ENCODE measurements around the gene ETFRF1. TPM values are rescaled to one million over a fixed set of nuclear protein-coding genes. Genes with fewer than 3 reads are reported as not detected.

The ETFRF1 gene
- total RNA-seq, 1 donor, result 27.2 TPM

DNA sequence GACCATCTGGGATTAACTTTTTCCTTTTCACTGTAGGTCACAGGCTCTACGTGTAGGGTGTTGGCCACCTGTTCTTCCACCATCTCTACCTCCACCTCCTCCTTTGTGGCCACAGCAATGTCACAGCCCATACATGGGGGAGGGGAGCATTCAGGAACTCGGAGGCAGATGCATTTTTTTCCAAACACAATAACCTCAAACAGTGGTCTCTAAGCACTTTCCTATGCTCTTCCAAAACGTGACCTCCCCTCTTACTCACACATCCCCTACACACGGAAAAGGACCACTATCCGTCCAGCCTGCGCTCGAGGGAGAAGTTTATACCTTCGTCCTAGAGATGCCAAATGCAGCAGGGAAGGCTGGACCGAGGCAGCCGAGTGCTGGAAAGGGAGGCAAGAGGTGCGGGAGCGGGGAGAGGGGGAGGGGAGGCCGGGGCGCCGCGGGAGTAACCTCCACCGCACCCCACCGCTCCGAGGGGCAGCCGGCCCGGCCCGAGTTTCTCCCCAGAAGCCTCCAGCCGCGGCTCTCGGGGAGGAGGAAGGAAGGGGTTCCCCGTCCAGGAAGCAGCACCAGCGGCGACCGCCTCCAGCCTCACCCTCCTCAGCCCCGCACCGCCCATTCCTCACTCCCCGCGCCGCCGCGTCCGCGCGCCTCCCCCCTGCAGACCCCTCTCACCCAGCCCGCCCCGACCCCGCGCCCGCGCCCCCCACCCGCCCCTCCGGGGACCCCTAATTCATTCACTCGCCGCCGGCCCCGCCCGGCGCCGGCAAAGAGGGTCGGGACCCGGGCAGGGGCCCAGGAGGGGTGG, 55.1 kb downstream of the ETFRF1 start:
- TF ChIP-seq, protein P1, sequence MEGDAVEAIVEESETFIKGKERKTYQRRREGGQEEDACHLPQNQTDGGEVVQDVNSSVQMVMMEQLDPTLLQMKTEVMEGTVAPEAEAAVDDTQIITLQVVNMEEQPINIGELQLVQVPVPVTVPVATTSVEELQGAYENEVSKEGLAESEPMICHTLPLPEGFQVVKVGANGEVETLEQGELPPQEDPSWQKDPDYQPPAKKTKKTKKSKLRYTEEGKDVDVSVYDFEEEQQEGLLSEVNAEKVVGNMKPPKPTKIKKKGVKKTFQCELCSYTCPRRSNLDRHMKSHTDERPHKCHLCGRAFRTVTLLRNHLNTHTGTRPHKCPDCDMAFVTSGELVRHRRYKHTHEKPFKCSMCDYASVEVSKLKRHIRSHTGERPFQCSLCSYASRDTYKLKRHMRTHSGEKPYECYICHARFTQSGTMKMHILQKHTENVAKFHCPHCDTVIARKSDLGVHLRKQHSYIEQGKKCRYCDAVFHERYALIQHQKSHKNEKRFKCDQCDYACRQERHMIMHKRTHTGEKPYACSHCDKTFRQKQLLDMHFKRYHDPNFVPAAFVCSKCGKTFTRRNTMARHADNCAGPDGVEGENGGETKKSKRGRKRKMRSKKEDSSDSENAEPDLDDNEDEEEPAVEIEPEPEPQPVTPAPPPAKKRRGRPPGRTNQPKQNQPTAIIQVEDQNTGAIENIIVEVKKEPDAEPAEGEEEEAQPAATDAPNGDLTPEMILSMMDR (IDR thresholded peaks at IDR 0.05; ENCODE audit: insufficient read depth, low read depth, low read length), result no peak
- DNase-seq (ENCODE audit: low read depth), result no peak
- peak overlapping the region; percentile 91 for H3K4me3 ChIP-seq (ENCODE audit: low read depth, low read length)

DNA sequence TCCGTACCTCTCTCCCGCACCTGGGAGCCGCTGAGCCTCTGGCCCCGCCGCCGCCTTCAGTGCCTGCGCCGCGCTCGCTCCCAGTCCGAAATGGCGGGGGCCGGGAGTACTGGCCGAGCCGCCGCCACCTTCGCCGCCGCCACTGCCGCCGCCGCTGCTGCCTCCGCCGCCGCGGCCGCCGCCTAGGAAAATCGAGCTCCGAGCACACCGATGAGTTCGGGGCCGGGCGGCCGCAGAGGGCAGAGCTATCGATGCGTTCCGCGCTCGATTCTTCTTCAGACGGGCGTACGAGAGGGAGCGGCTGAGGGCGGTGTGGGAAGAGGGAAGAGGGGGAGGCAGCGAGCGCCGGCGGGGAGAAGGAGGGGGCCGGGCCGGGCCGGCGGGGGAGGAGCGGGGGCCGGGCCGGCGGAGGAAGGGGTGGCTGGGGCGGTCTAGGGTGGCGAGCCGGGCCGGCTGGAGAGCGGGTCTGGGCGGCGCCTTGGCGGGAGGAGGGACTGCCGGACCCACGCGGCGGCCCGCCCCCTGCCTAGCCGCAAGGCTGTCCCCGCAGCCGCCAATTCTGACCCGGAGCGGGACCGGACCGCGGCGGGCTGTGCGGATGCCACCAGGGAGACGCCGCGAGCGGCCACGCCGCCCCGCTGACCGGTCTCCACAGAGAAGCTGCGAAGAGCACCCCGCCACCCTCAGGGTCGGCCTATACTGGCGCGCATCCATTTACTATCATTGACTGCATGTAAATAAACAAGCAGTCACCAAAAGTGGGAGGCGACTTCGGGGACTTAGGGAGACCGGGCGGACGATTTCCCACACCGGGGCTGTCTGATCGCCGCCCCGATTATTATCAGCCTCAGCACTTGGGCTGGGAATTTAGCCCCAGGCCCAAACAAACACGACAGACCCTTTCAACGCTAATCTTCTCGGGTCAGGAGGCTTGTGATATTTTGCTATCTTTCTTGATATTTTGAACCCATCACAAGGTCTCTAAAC, 56.0 kb downstream of the ETFRF1 start, which contains the start of gene KRAS:
TSS of gene KRAS (minus strand) at position 186 of the 987 bp plus-strand sequence.
- H3K4me3 ChIP-seq (ENCODE audit: low read depth, low read length), result peak within 1 kb of the TSS; percentile 91
- DNase-seq (ENCODE audit: low read depth), result peak; percentile 99
- TF ChIP-seq, protein P1 (IDR thresholded peaks at IDR 0.05; ENCODE audit: insufficient read depth, low read depth, low read length), result no peak

- TF ChIP-seq, protein P1 (IDR thresholded peaks at IDR 0.05; ENCODE audit: insufficient read depth, low read depth, low read length), result no peak
- peak overlapping the region; percentile 78 for H3K4me3 ChIP-seq (ENCODE audit: low read depth, low read length)
- no peak for DNase-seq (ENCODE audit: low read depth)
Observed at GRCh38 chr12:25251769-25252168, 56.7 kb downstream of the ETFRF1 start.

DNA sequence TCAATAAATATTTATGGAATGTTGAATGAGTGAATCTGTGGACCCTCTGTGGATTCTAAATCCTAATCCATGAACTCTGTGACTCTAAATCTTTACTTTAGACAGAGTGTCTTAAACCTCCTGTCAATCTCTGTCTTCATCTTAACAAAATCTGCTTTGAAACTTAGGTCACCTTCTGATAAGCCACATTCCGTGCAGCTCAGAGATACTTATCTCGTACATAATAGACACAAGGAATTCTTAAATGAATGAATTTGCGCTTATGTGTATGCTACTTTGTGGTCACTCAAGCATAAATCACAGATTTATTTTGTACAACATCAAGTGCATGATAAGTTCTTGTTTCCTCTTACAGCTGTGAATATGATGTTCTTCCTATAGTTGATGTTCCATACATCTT, 57.9 kb downstream of the ETFRF1 start:
- DNase-seq (ENCODE audit: low read depth), result no peak
- TF ChIP-seq, protein P1 (IDR thresholded peaks at IDR 0.05; ENCODE audit: insufficient read depth, low read depth, low read length), result no peak
- no peak overlapping the region for H3K4me3 ChIP-seq (ENCODE audit: low read depth, low read length)

DNA sequence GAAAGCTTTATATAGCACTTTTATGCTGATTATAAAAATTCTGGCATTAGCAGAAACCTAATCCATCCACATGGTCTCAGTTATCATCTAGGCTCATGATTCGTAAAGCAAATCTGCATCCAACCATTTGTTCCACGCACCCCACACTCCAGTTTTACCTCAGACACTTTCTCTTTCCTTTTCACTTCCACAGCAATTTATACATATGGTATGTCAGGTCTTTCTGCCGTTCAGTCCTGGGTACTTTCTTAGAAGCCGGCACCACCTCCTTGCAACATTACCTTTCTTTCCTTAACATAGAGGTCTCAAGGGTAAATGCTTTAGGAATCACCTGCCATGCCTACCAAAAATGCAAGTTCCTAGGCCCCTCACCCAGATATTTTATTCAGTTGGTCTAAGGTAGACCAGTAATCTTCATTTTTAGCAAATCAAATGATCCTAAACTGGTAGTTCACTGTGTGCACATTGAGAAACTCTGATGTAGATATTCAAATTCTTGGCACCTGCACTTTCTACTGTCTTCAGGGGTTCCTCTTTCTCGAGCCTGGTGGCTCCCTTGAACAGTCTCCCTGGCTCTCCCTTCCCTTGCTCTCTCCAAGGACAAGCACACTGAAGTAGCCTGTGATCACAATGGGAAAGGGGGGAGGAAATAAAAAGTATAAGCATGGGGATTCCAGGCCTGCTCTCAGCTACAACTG, 58.5 kb downstream of the ETFRF1 start:
- no peak for DNase-seq (ENCODE audit: low read depth)
- TF ChIP-seq, protein P1 (IDR thresholded peaks at IDR 0.05; ENCODE audit: insufficient read depth, low read depth, low read length), result no peak
- no peak overlapping the region for H3K4me3 ChIP-seq (ENCODE audit: low read depth, low read length)

DNA sequence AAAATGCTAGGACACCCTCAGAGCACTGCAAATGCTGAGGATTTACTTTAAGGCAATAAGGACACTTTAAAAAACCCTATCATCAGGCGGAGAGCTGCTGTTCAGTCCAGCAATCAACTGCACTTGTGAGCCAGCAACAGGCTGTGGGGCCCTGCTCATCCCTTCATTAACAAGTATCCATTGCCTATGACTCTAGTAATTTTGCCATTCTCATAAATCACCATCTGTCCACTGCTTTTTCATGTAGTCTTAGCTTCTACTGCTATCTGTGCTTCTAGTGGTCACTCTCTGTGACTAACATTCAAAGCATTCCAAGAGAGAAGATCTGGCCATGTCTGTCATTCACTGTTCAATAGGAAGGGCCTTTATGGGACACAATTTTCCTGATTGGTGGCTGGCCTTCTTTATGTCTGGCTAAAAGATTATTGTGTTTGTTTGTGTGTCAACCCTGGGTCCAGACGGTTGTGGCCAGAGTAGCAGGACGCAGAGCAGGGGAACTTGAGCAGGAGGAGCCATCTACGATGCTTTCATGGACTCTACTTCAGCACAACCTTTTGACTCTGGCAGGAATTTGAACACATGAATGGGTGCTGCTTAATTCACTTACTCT, 59.3 kb downstream of the ETFRF1 start:
- H3K4me3 ChIP-seq (ENCODE audit: low read depth, low read length), result no peak overlapping the region
- no peak for DNase-seq (ENCODE audit: low read depth)
- TF ChIP-seq, protein P1 (IDR thresholded peaks at IDR 0.05; ENCODE audit: insufficient read depth, low read depth, low read length), result no peak
